ENCODE results near the gene CREG2. TPM values are rescaled to one million over a fixed set of nuclear protein-coding genes. Genes with fewer than 3 reads are reported as not detected.

The CREG2 gene
- total RNA-seq, 1 experiment from 2014 or later = 1.3 TPM

DNA sequence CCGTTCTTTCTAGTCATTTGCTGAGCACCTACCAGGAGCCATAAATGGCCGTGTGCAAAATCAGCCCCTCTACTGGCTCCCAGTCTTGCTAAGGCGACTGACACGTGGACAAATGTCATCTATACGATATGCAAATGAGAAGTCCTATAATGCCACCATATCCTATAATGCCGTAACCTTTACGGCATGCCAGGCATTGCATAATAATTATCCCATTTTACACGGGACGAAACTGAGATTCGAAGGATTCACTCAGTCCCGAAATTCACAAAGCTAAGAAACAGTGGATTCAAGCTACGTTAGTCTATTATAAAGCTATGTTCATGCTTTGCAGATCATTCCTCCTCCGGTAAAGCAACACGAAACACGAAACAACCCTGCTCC lies 44.7 kb downstream of the CREG2 start:
- H3K27me3 Mint-ChIP-seq (ENCODE audit: unreplicated experiment) = no peaks in the 10 kb centered on the region
- H3K36me3 Mint-ChIP-seq (ENCODE audit: insufficient read depth, unreplicated experiment) = peaks cover 4% of the 10 kb centered on the region
- BruUV-seq (replicated peaks) = no TSS peak
- peaks cover 31% of the 10 kb centered on the region for H3K4me1 Mint-ChIP-seq (ENCODE audit: low read depth, unreplicated experiment)
- DNase-seq = no peak
- no peak overlapping the region for H3K27ac Mint-ChIP-seq (ENCODE audit: unreplicated experiment)
- H3K9me3 Mint-ChIP-seq (ENCODE audit: low read depth, unreplicated experiment) = no peaks in the 10 kb centered on the region
- TF ChIP-seq, protein P1, sequence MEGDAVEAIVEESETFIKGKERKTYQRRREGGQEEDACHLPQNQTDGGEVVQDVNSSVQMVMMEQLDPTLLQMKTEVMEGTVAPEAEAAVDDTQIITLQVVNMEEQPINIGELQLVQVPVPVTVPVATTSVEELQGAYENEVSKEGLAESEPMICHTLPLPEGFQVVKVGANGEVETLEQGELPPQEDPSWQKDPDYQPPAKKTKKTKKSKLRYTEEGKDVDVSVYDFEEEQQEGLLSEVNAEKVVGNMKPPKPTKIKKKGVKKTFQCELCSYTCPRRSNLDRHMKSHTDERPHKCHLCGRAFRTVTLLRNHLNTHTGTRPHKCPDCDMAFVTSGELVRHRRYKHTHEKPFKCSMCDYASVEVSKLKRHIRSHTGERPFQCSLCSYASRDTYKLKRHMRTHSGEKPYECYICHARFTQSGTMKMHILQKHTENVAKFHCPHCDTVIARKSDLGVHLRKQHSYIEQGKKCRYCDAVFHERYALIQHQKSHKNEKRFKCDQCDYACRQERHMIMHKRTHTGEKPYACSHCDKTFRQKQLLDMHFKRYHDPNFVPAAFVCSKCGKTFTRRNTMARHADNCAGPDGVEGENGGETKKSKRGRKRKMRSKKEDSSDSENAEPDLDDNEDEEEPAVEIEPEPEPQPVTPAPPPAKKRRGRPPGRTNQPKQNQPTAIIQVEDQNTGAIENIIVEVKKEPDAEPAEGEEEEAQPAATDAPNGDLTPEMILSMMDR (IDR thresholded peaks at IDR 0.05; ENCODE audit: unreplicated experiment) = no peak
- no peak overlapping the region for H3K4me3 Mint-ChIP-seq (ENCODE audit: low read depth, unreplicated experiment)
- intact Hi-C loops (cut with micrococcal nuclease; ENCODE audit: unreplicated experiment) = loop anchor here (1.0 kb wide), 1 partner anchor 45 kb away; the partner anchor contains the start of gene CREG2
- CTCF ChIA-PET = interaction anchor here (0.6 to 1.7 kb wide), 9 partner anchors 12 to 489 kb away, joined by 3 to 16 read pairs (median 3); partner anchors contain the start of gene CREG2

DNA sequence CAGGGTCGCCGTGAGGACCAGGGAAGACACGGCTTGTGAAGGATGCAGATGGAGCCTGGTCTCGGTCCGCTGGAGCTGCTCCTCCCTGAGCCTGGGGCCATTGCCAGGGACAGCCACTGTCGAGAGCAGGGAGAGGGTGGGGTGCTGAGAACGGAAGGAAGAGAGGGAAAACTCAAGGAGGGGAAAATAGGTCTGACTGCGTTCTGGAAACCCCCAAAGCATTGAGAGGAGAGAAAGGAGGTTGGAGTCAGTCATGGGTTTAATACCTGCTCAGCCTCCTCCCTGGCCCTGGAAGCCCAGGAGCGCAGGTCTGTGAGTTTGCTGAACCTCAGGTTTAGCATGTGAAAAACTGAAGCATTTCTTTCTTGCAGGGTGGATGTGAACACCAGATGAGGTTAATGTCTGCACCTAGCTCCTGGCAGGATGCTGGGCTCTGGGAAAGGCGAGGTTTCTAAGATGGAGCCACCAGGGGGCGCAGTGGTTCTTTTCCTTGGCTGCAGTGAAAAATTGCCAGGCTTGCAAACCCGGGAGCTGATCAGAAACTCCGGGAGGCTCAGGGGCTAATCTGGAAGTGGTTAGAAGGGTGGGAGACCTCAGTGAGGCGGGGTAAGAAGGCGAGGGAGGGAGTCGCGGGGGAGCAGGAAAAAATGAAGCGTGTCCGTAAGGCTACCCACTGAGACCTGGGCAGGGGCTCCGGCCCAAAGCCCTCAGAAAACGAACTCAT lies 45.2 kb downstream of the CREG2 start:
- no peak overlapping the region for H3K4me3 Mint-ChIP-seq (ENCODE audit: low read depth, unreplicated experiment)

DNA sequence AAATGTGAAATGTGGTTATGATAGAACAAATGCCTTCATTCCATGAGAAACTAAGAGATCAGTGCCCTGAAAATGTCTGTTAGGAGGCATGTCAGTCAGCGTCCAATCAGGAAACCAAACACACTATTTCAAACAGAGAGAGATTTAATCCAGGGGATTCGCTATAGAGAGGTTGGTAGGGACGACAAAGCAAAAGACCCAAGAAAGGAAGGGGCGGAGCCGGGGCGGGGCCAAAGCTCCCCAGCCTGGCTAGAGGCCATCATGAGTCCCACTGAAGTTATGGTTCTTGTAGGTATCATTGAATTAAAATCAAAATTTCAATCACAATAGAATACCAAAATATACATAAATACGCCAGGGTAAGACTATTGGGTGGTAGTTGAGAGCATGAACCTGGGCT lies 45.9 kb downstream of the CREG2 start:
- no TSS peak for BruUV-seq (replicated peaks)
- CTCF ChIA-PET = interaction anchor here (0.6 to 1.7 kb wide), 11 partner anchors 11 to 543 kb away, joined by 3 to 16 read pairs (median 3); partner anchors contain the start of gene CREG2
- TF ChIP-seq, protein P1 (IDR thresholded peaks at IDR 0.05; ENCODE audit: unreplicated experiment) = no peak
- Mint-ChIP-seq H3K27ac (ENCODE audit: unreplicated experiment) (no peak overlapping the region), H3K9me3 (ENCODE audit: low read depth, unreplicated experiment) (no peaks in the 10 kb centered on the region), H3K4me3 (ENCODE audit: low read depth, unreplicated experiment) (no peak overlapping the region), H3K27me3 (ENCODE audit: unreplicated experiment) (no peaks in the 10 kb centered on the region), H3K36me3 (ENCODE audit: insufficient read depth, unreplicated experiment) (peaks cover 4% of the 10 kb centered on the region), H3K4me1 (ENCODE audit: low read depth, unreplicated experiment) (peaks cover 34% of the 10 kb centered on the region)
- DNase-seq = no peak
- intact Hi-C loops (cut with micrococcal nuclease; ENCODE audit: unreplicated experiment) = loop anchor here (2.0 kb wide), 1 partner anchor 491 kb away; no protein-coding TSS in a partner anchor

More for the DNA sequence above, 45.2 kb downstream of the CREG2 start:
- H3K9me3 Mint-ChIP-seq (ENCODE audit: low read depth, unreplicated experiment) = no peaks in the 10 kb centered on the region
- TF ChIP-seq, protein P1 (IDR thresholded peaks at IDR 0.05; ENCODE audit: unreplicated experiment) = peak; percentile 74
- H3K36me3 Mint-ChIP-seq (ENCODE audit: insufficient read depth, unreplicated experiment) = peaks cover 4% of the 10 kb centered on the region
- BruUV-seq (replicated peaks) = no TSS peak
- peaks cover 34% of the 10 kb centered on the region for H3K4me1 Mint-ChIP-seq (ENCODE audit: low read depth, unreplicated experiment)
- CTCF ChIA-PET = interaction anchor here (0.6 to 1.7 kb wide), 11 partner anchors 11 to 490 kb away, joined by 3 to 16 read pairs (median 3); partner anchors contain the start of gene CREG2
- no peak overlapping the region for H3K27ac Mint-ChIP-seq (ENCODE audit: unreplicated experiment)
- intact Hi-C loops (cut with micrococcal nuclease; ENCODE audit: unreplicated experiment) = loop anchor here (1.0 to 2.0 kb wide), 2 partner anchors 45 to 491 kb away; partner anchors contain the start of gene CREG2
- no peaks in the 10 kb centered on the region for H3K27me3 Mint-ChIP-seq (ENCODE audit: unreplicated experiment)
- peak; percentile 84 for DNase-seq

DNA sequence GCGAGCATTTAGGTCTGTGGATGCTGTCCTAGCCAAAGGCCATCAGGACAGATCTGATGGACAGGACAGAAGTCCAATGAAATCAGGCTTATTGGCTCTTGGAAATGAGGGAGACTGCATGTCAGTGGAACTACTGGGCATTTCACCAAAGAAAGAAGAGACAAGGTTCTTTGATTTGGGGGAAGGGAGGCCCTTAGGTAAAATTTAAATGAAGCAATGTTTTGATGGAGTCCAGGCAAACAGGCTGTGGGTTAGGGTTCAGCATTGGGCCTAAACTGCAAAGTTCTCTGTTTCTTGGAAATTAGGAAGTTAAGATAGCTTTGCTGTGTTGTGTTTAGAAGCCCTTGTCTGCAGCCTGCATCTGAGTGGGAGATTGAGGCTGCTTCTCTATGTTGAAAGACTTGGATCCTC lies 47.2 kb downstream of the CREG2 start:
- Mint-ChIP-seq H3K36me3 (ENCODE audit: insufficient read depth, unreplicated experiment) (peaks cover 4% of the 10 kb centered on the region), H3K9me3 (ENCODE audit: low read depth, unreplicated experiment) (no peaks in the 10 kb centered on the region), H3K27ac (ENCODE audit: unreplicated experiment) (no peak overlapping the region), H3K4me1 (ENCODE audit: low read depth, unreplicated experiment) (peaks cover 34% of the 10 kb centered on the region), H3K4me3 (ENCODE audit: low read depth, unreplicated experiment) (no peak overlapping the region), H3K27me3 (ENCODE audit: unreplicated experiment) (no peaks in the 10 kb centered on the region)
- intact Hi-C loops (cut with micrococcal nuclease; ENCODE audit: unreplicated experiment) = loop anchor here (2.0 kb wide), 1 partner anchor 493 kb away; no protein-coding TSS in a partner anchor
- CTCF ChIA-PET = no interaction called here
- BruUV-seq (replicated peaks) = no TSS peak
- no peak for DNase-seq
- TF ChIP-seq, protein P1 (IDR thresholded peaks at IDR 0.05; ENCODE audit: unreplicated experiment) = no peak

All from Calu3 (cell line).